ENCODE data around the gene CDKN2C.

- no peak for TF ChIP-seq CTCF (IDR thresholded peaks at IDR 0.05)
- TF ChIP-seq MLX (CRISPR knock-in tag; IDR thresholded peaks at IDR 0.05) = no peak
- TF ChIP-seq USF2 (CRISPR knock-in tag; IDR thresholded peaks at IDR 0.05) = no peak
- no peak for TF ChIP-seq PRDM15 (CRISPR knock-in tag; IDR thresholded peaks at IDR 0.05)
- TF ChIP-seq E2F5 (CRISPR knock-in tag; IDR thresholded peaks at IDR 0.05) = no peak
- no peak for TF ChIP-seq NFE2L1 (CRISPR knock-in tag; IDR thresholded peaks at IDR 0.05)
- no peak for TF ChIP-seq ATF1 (CRISPR knock-in tag; IDR thresholded peaks at IDR 0.05)
- no peak for TF ChIP-seq ELF4 (CRISPR knock-in tag; IDR thresholded peaks at IDR 0.05; ENCODE audit: low read depth)
- TF ChIP-seq CREB1 (CRISPR knock-in tag; IDR thresholded peaks at IDR 0.05) = no peak
- no peak for TF ChIP-seq MXD4 (CRISPR knock-in tag; IDR thresholded peaks at IDR 0.05; ENCODE audit: borderline replicate concordance)
- no peak for TF ChIP-seq STAT6 (CRISPR knock-in tag; conservative IDR thresholded peaks at IDR 0.05; ENCODE audit: low read depth)
- TF ChIP-seq E2F1 (CRISPR knock-in tag; IDR thresholded peaks at IDR 0.05) = no peak
- no peak for TF ChIP-seq PREB (CRISPR knock-in tag; IDR thresholded peaks at IDR 0.05; ENCODE audit: borderline replicate concordance)
- TF ChIP-seq USF1 (CRISPR knock-in tag; IDR thresholded peaks at IDR 0.05) = no peak
Observed at GRCh38 chr1:50970931-50971582, 1.0 kb downstream of the CDKN2C start.
